Neural cell (in vitro differentiated cells): Measurements from ENCODE around the gene KCNT1. TPM values are rescaled to one million over a fixed set of nuclear protein-coding genes. Genes with fewer than 3 reads are reported as not detected.

ENCODE experiments used
- H2AFZ ChIP-seq: fragments of 200-600, 300-800 bp; sonication (generic), shearing (Covaris generic); 2 replicates; pipeline ENCODE4 v1.6.0; 2014; ENCODE audit warnings: low read depth, mild to moderate bottlenecking, antibody characterized with exemption, low read length, moderate library complexity
- H3F3A ChIP-seq: fragments of 200-600 bp; shearing (Covaris generic); 2 replicates; pipeline ENCODE4 v1.6.1; 2016; ENCODE audit warnings: mild to moderate bottlenecking, moderate library complexity, mixed read lengths, antibody characterized with exemption, low read length; ENCODE audit not compliant: insufficient read depth, poor library complexity, severe bottlenecking
- H3K27ac ChIP-seq: fragments of 200-600, 300-800 bp; sonication (generic), shearing (Covaris generic); 2 replicates; pipeline ENCODE4 v1.5.1; 2014; ENCODE audit warnings: mild to moderate bottlenecking, low read length, moderate library complexity
- H3K27me3 ChIP-seq: fragments of 300-800, 200-600 bp; sonication (generic), shearing (Covaris generic); 2 replicates; pipeline ENCODE4 v1.6.0; 2014; ENCODE audit warnings: mild to moderate bottlenecking, low read depth, low read length, moderate library complexity; ENCODE audit not compliant: insufficient read depth
- H3K36me3 ChIP-seq: fragments of 300-800, 200-600 bp; sonication (generic), shearing (Covaris generic); 2 replicates; pipeline ENCODE4 v1.5.1; 2014; ENCODE audit warnings: mild to moderate bottlenecking, antibody characterized with exemption, low read length, moderate library complexity; ENCODE audit not compliant: insufficient read depth
- H3K4me2 ChIP-seq: fragments of 300-800, 200-600 bp; sonication (generic), shearing (Covaris generic); 2 replicates; pipeline ENCODE4 v1.6.0; 2014; ENCODE audit warnings: mild to moderate bottlenecking, low read length
- H3K4me3 ChIP-seq: fragments of 300-800, 200-600 bp; sonication (generic), shearing (Covaris generic); 2 replicates; pipeline ENCODE4 v1.5.1; 2014; ENCODE audit warnings: mild to moderate bottlenecking, low read length, moderate library complexity
- H3K79me2 ChIP-seq: fragments of 200-600 bp; shearing (Covaris generic); replicated peaks from 2 replicates; pipeline ENCODE4 v1.6.0; 2014; ENCODE audit warnings: mild to moderate bottlenecking, low read length, moderate library complexity; ENCODE audit not compliant: insufficient read depth
- H3K9ac ChIP-seq: fragments of 300-800, 200-600 bp; sonication (generic), shearing (Covaris generic); 2 replicates; pipeline ENCODE4 v1.6.1; 2016; ENCODE audit warnings: mild to moderate bottlenecking, low read length, mixed read lengths
- H3K9me2 ChIP-seq: fragments of 200-600 bp; shearing (Covaris generic); 2 replicates; pipeline ENCODE4 v1.6.1; 2016; ENCODE audit warnings: mild to moderate bottlenecking, low read length, mixed read lengths; ENCODE audit not compliant: insufficient read depth
- H3K9me3 ChIP-seq: fragments of 200-600, 300-800 bp; sonication (generic), shearing (Covaris generic); 2 replicates; pipeline ENCODE4 v1.6.1; 2016; ENCODE audit warnings: mild to moderate bottlenecking, mixed run types, low read length, moderate library complexity, mixed read lengths
- H4K20me1 ChIP-seq: fragments of 200-600 bp; shearing (Covaris generic); 2 replicates; pipeline ENCODE4 v1.6.1; 2016; ENCODE audit warnings: mild to moderate bottlenecking, mixed run types; ENCODE audit not compliant: insufficient read depth
- CTCF ChIP-seq: fragments of 450-650 bp; IDR thresholded peaks from 2 replicates; pipeline ENCODE4 v1.5.1; 2014; ENCODE audit warnings: antibody characterized with exemption, mild to moderate bottlenecking, moderate library complexity; ENCODE audit not compliant: poor library complexity, severe bottlenecking
- EP300 ChIP-seq: fragments of 450-650 bp; conservative IDR thresholded peaks from 2 replicates; pipeline ENCODE4 v1.6.1; 2014; ENCODE audit warnings: antibody characterized with exemption, mild to moderate bottlenecking, moderate library complexity; ENCODE audit not compliant: poor library complexity, severe bottlenecking
- EZH2 ChIP-seq: fragments of 200-600, 300-800 bp; shearing (Covaris generic), sonication (generic); IDR thresholded peaks from 2 replicates; pipeline ENCODE4 v1.6.1; 2014; ENCODE audit warnings: antibody characterized with exemption, low read length, borderline replicate concordance, mild to moderate bottlenecking; ENCODE audit not compliant: insufficient read depth, poor library complexity, severe bottlenecking
- MXI1 ChIP-seq: fragments of 450-650 bp; conservative IDR thresholded peaks from 2 replicates; pipeline ENCODE4 v1.6.1; 2014; ENCODE audit warnings: antibody characterized with exemption, mild to moderate bottlenecking; ENCODE audit not compliant: poor library complexity, severe bottlenecking
- POLR2AphosphoS5 ChIP-seq: IDR thresholded peaks from 2 replicates; pipeline ENCODE4 v1.6.1; 2012
- RAD21 ChIP-seq: fragments of 450-650 bp; conservative IDR thresholded peaks from 2 replicates; pipeline ENCODE4 v1.6.1; 2014; ENCODE audit warnings: antibody characterized with exemption, mild to moderate bottlenecking, moderate library complexity
- SMC3 ChIP-seq: fragments of 450-650 bp; conservative IDR thresholded peaks from 2 replicates; pipeline ENCODE4 v1.6.1; 2014; ENCODE audit warnings: antibody characterized with exemption, mild to moderate bottlenecking, moderate library complexity; ENCODE audit not compliant: poor library complexity
- TAF1 ChIP-seq: IDR thresholded peaks from 2 replicates; pipeline ENCODE4 v1.6.1; 2012; ENCODE audit warnings: low read depth
- polyA plus RNA-seq: library from polyadenylated mRNA; depleted of rRNA; stranded (reverse); fragments of >200 nt; gene quantifications from 2 replicates; pipeline ENCODE4 v1.2.3, GENCODE V29; 2014
- TF ChIP-seq, protein P1 (sequence below): IDR thresholded peaks from 2 replicates; pipeline ENCODE4 v1.6.1; 2012; ENCODE audit warnings: borderline replicate concordance

KCNT1 gene
- polyA plus RNA-seq, 1 donor from 2014 or later, result 0.67 TPM

- no peak overlapping the region for H3K4me2 ChIP-seq
- no peak overlapping the region for H3K4me3 ChIP-seq
- H3F3A ChIP-seq, result no peaks in the 10 kb centered on the region
- H3K9me2 ChIP-seq, result no peaks in the 10 kb centered on the region
- TF ChIP-seq SMC3 (no peak), EP300 (no peak), TAF1 (no peak), MXI1 (no peak), CTCF (no peak), POLR2AphosphoS5 (no peak), EZH2 (no peak), RAD21 (no peak)
- TF ChIP-seq, protein P1, sequence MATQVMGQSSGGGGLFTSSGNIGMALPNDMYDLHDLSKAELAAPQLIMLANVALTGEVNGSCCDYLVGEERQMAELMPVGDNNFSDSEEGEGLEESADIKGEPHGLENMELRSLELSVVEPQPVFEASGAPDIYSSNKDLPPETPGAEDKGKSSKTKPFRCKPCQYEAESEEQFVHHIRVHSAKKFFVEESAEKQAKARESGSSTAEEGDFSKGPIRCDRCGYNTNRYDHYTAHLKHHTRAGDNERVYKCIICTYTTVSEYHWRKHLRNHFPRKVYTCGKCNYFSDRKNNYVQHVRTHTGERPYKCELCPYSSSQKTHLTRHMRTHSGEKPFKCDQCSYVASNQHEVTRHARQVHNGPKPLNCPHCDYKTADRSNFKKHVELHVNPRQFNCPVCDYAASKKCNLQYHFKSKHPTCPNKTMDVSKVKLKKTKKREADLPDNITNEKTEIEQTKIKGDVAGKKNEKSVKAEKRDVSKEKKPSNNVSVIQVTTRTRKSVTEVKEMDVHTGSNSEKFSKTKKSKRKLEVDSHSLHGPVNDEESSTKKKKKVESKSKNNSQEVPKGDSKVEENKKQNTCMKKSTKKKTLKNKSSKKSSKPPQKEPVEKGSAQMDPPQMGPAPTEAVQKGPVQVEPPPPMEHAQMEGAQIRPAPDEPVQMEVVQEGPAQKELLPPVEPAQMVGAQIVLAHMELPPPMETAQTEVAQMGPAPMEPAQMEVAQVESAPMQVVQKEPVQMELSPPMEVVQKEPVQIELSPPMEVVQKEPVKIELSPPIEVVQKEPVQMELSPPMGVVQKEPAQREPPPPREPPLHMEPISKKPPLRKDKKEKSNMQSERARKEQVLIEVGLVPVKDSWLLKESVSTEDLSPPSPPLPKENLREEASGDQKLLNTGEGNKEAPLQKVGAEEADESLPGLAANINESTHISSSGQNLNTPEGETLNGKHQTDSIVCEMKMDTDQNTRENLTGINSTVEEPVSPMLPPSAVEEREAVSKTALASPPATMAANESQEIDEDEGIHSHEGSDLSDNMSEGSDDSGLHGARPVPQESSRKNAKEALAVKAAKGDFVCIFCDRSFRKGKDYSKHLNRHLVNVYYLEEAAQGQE, result no peak
- no peaks in the 10 kb centered on the region for H4K20me1 ChIP-seq
- no peaks in the 10 kb centered on the region for H3K79me2 ChIP-seq
- no peak overlapping the region for H3K27ac ChIP-seq
- no peaks in the 10 kb centered on the region for H3K27me3 ChIP-seq
- H3K36me3 ChIP-seq, result no peaks in the 10 kb centered on the region
- H3K9ac ChIP-seq, result no peak overlapping the region
- no peaks in the 10 kb centered on the region for H3K9me3 ChIP-seq
- no peak overlapping the region for H2AFZ ChIP-seq
Observed at GRCh38 chr9:135790850-135791249, 88.9 kb downstream of the KCNT1 start.

DNA sequence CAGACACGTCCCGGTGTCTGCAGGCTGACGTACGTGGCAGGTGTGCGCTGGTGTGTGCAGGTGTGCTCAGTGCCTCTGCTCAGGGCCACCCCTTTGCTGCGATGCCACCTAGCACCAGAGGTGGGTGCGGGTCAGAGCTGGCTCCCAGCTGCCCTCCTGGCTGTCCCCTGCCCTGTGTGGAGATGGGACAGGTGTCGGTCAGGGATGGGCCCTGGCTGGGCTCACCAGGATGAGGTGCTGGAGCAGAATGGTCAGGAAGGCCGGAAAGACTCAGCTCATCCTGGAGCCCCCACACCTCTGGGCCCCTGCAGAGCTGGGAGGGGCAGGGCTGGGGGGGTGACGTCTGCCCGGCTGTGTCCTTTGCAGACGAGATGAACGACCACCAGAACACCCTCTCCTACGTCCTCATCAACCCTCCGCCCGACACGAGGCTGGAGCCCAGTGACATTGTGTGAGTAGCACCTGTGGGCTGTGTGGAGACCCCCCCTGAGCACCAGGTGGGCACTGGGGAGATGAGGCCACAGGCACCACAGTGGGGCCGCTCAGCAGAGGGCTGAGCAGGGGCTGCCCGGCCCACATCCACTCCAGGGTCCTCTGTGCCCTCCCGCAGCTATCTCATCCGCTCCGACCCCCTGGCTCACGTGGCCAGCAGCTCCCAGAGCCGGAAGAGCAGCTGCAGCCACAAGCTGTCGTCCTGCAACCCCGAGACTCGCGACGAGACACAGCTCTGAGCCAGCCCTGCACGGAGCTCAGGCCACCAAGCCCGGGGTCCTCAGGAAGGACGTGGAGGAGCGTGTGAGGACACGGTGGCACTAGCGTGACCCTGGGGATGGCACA is 89.7 kb downstream of the KCNT1 start:
- no peak overlapping the region for H3K4me3 ChIP-seq
- H3K9me3 ChIP-seq, result no peaks in the 10 kb centered on the region
- no peak overlapping the region for H3K4me2 ChIP-seq
- H3K36me3 ChIP-seq, result no peaks in the 10 kb centered on the region
- H4K20me1 ChIP-seq, result no peaks in the 10 kb centered on the region
- no peaks in the 10 kb centered on the region for H3K9me2 ChIP-seq
- no peaks in the 10 kb centered on the region for H3F3A ChIP-seq
- H2AFZ ChIP-seq, result no peak overlapping the region
- no peak overlapping the region for H3K9ac ChIP-seq
- no peak overlapping the region for H3K27ac ChIP-seq
- H3K79me2 ChIP-seq, result no peaks in the 10 kb centered on the region
- H3K27me3 ChIP-seq, result no peaks in the 10 kb centered on the region
- TF ChIP-seq CTCF (no peak), MXI1 (no peak), RAD21 (no peak), TAF1 (no peak), EP300 (no peak), SMC3 (no peak), EZH2 (no peak), POLR2AphosphoS5 (no peak)
- TF ChIP-seq, protein P1, result no peak
